SJCRH30 (cell line): ENCODE data around the gene ZSCAN25. TPM values are rescaled to one million over a fixed set of nuclear protein-coding genes. Genes with fewer than 3 reads are reported as not detected.

Experiments used
- DNase-seq, 2 experiments: peaks; one replicate each; pipeline ENCODE4 v3.0.0-alpha.2; 2015 to 2020
- H3K27ac ChIP-seq: fragments of 250-450 bp; sonication (Bioruptor Pico); 2 replicates; pipeline ENCODE4 v1.5.1; 2020; ENCODE audit warnings: mild to moderate bottlenecking, moderate library complexity
- H3K27me3 ChIP-seq: fragments of 250-450 bp; sonication (Bioruptor Pico); 2 replicates; pipeline ENCODE4 v1.5.1; 2020; ENCODE audit warnings: mild to moderate bottlenecking, moderate library complexity
- H3K36me3 ChIP-seq: fragments of 250-450 bp; sonication (Bioruptor Pico); 2 replicates; pipeline ENCODE4 v1.5.1; 2020; ENCODE audit warnings: mild to moderate bottlenecking, moderate library complexity
- H3K4me1 ChIP-seq: fragments of 250-450 bp; sonication (Bioruptor Pico); 2 replicates; pipeline ENCODE4 v1.5.1; 2020; ENCODE audit warnings: mild to moderate bottlenecking, moderate library complexity
- H3K4me3 ChIP-seq: fragments of 250-450 bp; sonication (Bioruptor Pico); 2 replicates; pipeline ENCODE4 v1.5.1; 2020; ENCODE audit warnings: mild to moderate bottlenecking, moderate library complexity
- H3K9me3 ChIP-seq: fragments of 250-450 bp; sonication (Bioruptor Pico); replicated peaks from 2 replicates; pipeline ENCODE4 v1.5.1; 2020; ENCODE audit warnings: mild to moderate bottlenecking, moderate library complexity
- total RNA-seq: library from RNA; depleted of rRNA; stranded (reverse); fragments of >200 nt; shearing (Covaris generic); gene quantifications from 2 replicates; pipeline ENCODE4 v1.2.3, GENCODE V29; 2014

Gene ZSCAN25
- total RNA-seq, 1 experiment from 2014 or later: 21.2 TPM

- Histone ChIP-seq H3K4me1 (no peaks in the 10 kb centered on the region), H3K4me3 (no peak overlapping the region), H3K9me3 (no peaks in the 10 kb centered on the region), H3K27me3 (no peaks in the 10 kb centered on the region), H3K36me3 (no peaks in the 10 kb centered on the region), H3K27ac (no peak overlapping the region)
- no peak for DNase-seq
These were observed 15.0 kb upstream of the ZSCAN25 start for GRCh38 chr7:99601656-99602310.

- Histone ChIP-seq H3K27me3 (0 out of 2 replicates have a peak, but pooled peaks cover 6% of the 10 kb centered on the region), H3K27ac (no peak overlapping the region), H3K36me3 (no peaks in the 10 kb centered on the region), H3K9me3 (no peaks in the 10 kb centered on the region), H3K4me3 (no peak overlapping the region), H3K4me1 (no peaks in the 10 kb centered on the region)
- DNase-seq: no peak
These were observed 11.2 kb upstream of the ZSCAN25 start for GRCh38 chr7:99605527-99605926.

DNA sequence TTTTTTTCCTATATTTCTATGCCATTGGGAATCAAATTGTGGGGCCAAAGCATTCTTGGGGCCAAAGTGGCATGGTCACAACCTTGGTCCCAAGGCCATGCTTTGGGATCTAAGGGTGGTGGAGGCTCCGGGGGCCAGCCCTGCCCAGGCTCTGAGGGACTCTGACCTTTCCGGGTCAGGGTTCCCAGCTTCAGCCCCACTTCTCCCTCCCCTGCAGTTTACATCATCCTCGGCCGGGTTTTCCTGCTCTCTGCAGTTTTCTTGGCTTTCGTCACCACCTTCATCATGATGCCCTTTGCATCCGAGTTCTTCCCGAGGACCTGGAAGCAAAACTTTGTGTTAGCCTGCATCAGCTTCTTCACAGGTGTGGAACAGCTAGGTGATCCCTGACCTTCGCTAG lies 10.2 kb upstream of the ZSCAN25 start:
- DNase-seq: no peak
- H3K9me3 ChIP-seq: no peaks in the 10 kb centered on the region
- 0 out of 2 replicates have a peak, but pooled peaks cover 6% of the 10 kb centered on the region for H3K27me3 ChIP-seq
- H3K4me1 ChIP-seq: no peaks in the 10 kb centered on the region
- no peak overlapping the region for H3K27ac ChIP-seq
- H3K36me3 ChIP-seq: no peaks in the 10 kb centered on the region
- H3K4me3 ChIP-seq: no peak overlapping the region

DNA sequence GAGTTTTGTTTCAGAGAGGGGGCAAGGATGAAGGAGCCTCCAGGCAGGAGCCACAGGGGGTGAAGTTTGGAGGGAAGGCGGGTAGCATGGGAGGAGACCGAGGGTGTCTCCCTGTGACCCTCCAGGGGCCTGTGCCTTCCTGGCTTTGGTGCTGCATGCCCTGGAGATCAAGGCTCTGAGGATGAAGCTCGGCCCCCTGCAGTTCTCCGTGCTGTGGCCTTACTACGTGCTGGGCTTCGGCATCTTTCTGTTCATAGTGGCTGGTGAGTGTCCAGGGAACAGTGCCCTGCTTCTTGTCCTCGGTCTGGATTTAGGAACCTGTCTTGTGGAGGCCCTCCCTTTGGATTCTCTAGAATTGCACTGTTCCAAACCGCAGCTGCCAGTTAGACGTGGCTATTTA lies 9.2 kb upstream of the ZSCAN25 start:
- no peak overlapping the region for H3K27ac ChIP-seq
- 0 out of 2 replicates have a peak, but pooled peaks cover 6% of the 10 kb centered on the region for H3K27me3 ChIP-seq
- no peaks in the 10 kb centered on the region for H3K9me3 ChIP-seq
- no peak overlapping the region for H3K4me3 ChIP-seq
- no peaks in the 10 kb centered on the region for H3K36me3 ChIP-seq
- no peaks in the 10 kb centered on the region for H3K4me1 ChIP-seq
- DNase-seq: no peak

DNA sequence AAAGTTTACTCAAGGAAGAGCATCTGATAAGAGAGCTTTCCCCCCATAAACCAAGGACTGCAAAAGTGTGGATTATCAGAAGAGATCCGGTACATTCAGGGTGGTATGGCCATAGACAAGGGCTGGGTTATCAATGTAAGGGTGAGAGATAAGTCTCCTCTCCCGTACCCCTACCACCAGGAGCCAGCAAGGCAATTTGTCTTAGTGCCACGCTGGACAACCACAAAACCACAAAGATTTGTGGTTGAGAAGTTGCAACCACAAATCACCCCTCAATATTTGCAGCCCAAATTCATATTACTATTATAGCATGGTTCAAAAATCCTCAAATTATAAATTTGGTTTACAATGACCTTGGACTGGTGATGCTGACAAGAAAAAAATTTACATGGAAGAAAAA lies 2.3 kb upstream of the ZSCAN25 start:
- Histone ChIP-seq H3K4me1 (no peaks in the 10 kb centered on the region), H3K9me3 (no peaks in the 10 kb centered on the region), H3K36me3 (peaks cover 13% of the 10 kb centered on the region), H3K27me3 (no peaks in the 10 kb centered on the region), H3K4me3 (no peak overlapping the region), H3K27ac (no peak overlapping the region)
- no peak for DNase-seq

- Histone ChIP-seq H3K4me3 (peak overlapping the region; percentile 97), H3K27ac (no peak overlapping the region), H3K36me3 (peaks cover 20% of the 10 kb centered on the region), H3K27me3 (no peaks in the 10 kb centered on the region), H3K9me3 (no peaks in the 10 kb centered on the region), H3K4me1 (no peaks in the 10 kb centered on the region)
- no peak for DNase-seq
These were observed 772 bp upstream of the ZSCAN25 start for GRCh38 chr7:99615989-99616358.

GRCh38 chr7:99617192-99617781 lies 541 bp downstream of the ZSCAN25 start:
- H3K27me3 ChIP-seq: no peaks in the 10 kb centered on the region
- peaks cover 30% of the 10 kb centered on the region for H3K36me3 ChIP-seq
- peak overlapping the region; percentile 74 for H3K27ac ChIP-seq
- DNase-seq: no peak
- peaks cover 3% of the 10 kb centered on the region; the same call in 1 of the 2 replicates for H3K4me1 ChIP-seq
- H3K9me3 ChIP-seq: no peaks in the 10 kb centered on the region
- H3K4me3 ChIP-seq: peak overlapping the region; percentile 97

DNA sequence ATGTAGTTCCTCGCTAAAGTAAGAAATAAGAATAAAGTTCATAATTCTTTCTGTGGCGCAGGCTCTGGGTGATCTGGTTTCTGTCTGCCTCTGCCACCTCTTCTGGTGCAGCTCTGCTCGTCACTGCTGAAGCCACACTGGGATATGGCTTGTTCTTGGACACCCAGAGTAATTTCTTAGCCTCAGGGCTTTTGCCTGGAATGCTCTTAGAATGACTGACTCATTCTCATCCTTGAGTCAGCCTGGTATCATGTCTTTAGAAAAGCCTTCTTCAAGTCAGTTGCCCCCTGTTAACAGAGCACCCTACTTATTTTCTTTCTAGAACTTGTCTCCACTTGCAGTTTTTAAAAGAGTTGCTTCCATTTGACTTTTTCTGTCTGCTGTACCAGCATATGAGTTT lies 2.0 kb downstream of the ZSCAN25 start:
- Histone ChIP-seq H3K27me3 (no peaks in the 10 kb centered on the region), H3K27ac (no peak overlapping the region), H3K4me3 (no peak overlapping the region), H3K9me3 (no peaks in the 10 kb centered on the region), H3K36me3 (peaks cover 43% of the 10 kb centered on the region), H3K4me1 (peaks cover 14% of the 10 kb centered on the region; the same call in 1 of the 2 replicates)
- no peak for DNase-seq

- peaks cover 49% of the 10 kb centered on the region for H3K36me3 ChIP-seq
- peaks cover 14% of the 10 kb centered on the region; the same call in 1 of the 2 replicates for H3K4me1 ChIP-seq
- H3K27me3 ChIP-seq: no peaks in the 10 kb centered on the region
- H3K9me3 ChIP-seq: no peaks in the 10 kb centered on the region
- no peak for DNase-seq
- H3K4me3 ChIP-seq: no peak overlapping the region
- H3K27ac ChIP-seq: no peak overlapping the region
These were observed 2.9 kb downstream of the ZSCAN25 start for GRCh38 chr7:99619571-99620130.

DNA sequence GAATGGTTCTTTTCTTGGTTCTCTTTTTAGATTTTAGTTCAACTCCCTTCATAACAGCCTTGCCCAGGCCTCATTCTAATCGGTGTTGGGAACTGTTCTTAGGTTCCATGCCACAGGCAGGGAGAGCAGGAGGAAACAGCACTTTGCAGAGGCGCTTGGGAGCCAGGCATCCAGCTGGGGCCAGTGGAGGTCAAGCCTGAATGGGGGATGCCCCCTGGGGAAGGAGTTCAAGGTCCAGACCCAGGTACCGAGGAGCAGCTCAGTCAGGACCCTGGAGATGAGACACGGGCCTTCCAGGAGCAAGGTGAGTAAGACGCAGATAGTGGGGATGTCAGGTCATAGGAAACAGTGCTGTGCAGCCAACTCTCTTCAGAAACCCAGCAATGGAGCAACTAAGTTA lies 4.5 kb downstream of the ZSCAN25 start:
- DNase-seq: no peak
- H3K27ac ChIP-seq: no peak overlapping the region
- no peaks in the 10 kb centered on the region for H3K27me3 ChIP-seq
- H3K4me1 ChIP-seq: peaks cover 14% of the 10 kb centered on the region; the same call in 1 of the 2 replicates
- no peak overlapping the region for H3K4me3 ChIP-seq
- no peaks in the 10 kb centered on the region for H3K9me3 ChIP-seq
- peaks cover 53% of the 10 kb centered on the region for H3K36me3 ChIP-seq

DNA sequence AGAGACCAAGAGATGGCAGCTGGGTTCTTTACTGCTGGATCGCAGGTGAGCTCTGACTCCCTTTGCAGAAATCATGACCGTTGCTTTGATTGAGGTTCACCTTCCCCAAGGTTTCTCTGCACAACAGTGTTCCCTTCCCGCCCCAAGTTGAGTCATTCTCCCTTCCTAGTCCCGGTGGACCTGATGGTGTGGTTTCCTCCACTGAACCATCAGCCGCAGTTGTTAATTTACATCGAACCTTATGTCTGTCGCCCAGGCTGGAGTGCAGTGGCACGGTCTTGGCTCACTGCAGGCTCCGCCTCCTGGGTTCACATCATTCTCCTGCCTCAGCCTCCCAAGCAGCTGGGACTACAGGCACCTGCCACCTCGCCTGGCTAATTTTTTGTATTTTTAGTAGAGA lies 5.8 kb downstream of the ZSCAN25 start:
- Histone ChIP-seq H3K27ac (peak overlapping the region; percentile 16; the same call in 1 of the 2 replicates), H3K4me3 (no peak overlapping the region), H3K36me3 (peaks cover 66% of the 10 kb centered on the region), H3K27me3 (no peaks in the 10 kb centered on the region), H3K4me1 (peaks cover 14% of the 10 kb centered on the region; the same call in 1 of the 2 replicates), H3K9me3 (no peaks in the 10 kb centered on the region)
- DNase-seq: peak; percentile 29 to 38

DNA sequence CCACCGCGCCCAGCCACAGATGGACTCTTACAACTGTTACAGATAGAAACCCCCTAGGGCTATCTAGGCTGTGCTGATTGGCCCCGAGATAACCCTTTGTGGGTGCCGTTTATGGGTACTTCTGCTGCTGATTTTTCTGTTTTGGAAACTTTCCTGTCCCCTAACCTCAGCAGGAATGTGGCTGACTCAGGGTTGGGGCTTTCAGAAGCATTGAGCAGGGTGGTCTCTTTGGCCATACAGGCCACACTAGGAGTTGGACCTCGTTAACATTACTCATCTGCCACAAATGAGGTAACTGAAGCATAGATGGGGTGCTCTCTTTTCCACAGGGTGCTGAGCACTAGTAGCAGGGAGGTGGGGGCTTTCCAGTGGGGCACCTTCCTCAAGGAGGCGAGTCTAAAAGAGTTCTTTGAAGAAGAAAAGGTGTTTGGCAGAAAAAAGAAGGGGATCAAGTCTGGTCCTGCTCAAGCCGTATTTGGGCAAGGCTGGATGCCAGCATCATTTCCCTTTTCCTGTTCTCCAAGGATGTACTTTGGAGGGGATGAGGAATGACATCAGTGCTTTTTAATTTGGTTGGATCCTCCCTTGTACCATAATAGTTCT lies 6.4 kb downstream of the ZSCAN25 start:
- DNase-seq: peak; percentile 28 to 60
- H3K36me3 ChIP-seq: peaks cover 65% of the 10 kb centered on the region

DNA sequence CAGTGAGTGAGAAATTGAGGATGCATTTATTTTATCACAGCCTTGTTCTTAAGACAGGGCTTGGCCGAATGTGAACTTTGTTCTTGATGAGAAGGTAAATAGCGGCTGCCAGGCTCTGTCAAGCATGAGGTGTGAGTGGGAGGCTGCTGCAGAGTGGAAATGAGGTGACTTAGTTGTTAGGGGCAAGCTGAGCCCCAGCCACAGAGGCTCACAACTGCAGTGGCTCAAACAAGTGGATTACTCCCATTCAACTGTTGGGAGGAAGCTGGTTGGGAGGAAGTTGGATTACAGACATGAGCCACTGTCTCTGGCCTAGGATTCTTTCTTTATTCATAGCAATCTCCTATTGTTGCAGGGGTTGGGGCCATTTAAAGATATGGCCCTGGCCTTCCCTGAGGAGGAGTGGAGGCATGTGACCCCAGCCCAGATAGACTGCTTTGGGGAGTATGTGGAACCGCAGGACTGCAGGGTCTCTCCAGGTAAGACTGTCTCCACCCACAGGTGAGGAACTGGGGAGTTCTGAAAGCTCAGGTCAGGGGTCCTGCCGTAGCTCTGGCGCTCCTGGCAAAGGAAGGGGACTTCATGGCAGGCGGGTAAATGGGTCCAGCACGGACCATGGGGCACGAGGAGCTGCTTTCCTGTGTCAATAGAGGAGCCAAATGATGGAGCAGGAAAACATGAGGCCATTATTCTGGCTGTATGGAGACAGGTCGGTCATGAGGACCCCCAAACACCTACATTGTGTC lies 7.1 kb downstream of the ZSCAN25 start:
- Histone ChIP-seq H3K27me3 (no peaks in the 10 kb centered on the region), H3K4me1 (peaks cover 14% of the 10 kb centered on the region; the same call in 1 of the 2 replicates), H3K27ac (peak overlapping the region; percentile 16; the same call in 1 of the 2 replicates), H3K9me3 (no peaks in the 10 kb centered on the region), H3K4me3 (no peak overlapping the region), H3K36me3 (peaks cover 63% of the 10 kb centered on the region)
- no peak for DNase-seq

More for the DNA sequence above, 6.4 kb downstream of the ZSCAN25 start:
- Histone ChIP-seq H3K27me3 (no peaks in the 10 kb centered on the region), H3K27ac (peak overlapping the region; percentile 16; the same call in 1 of the 2 replicates), H3K4me1 (peaks cover 14% of the 10 kb centered on the region; the same call in 1 of the 2 replicates), H3K4me3 (no peak overlapping the region), H3K9me3 (no peaks in the 10 kb centered on the region)

DNA sequence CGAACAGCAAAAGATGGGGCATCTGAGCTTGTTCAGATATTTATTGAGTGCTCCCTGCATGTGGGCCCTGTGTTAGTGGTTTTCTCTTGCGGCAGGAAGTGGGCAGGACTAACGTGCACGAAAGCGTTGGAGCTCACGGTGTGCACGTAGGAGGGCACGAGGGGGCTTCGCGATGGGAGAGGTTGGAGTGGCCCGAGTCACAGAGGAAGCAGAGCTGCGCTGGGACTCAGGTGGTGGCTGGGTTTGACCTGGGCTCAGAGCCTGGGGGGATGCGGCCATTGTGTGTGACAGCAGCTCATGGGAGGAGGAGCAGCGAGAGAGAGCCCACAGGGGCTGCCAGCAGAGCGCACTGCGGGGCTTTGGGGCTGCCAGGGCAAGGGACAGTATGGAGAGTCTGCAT lies 7.7 kb downstream of the ZSCAN25 start:
- DNase-seq: no peak
- Histone ChIP-seq H3K36me3 (peaks cover 63% of the 10 kb centered on the region), H3K4me3 (no peak overlapping the region), H3K27ac (no peak overlapping the region), H3K9me3 (no peaks in the 10 kb centered on the region), H3K4me1 (peaks cover 14% of the 10 kb centered on the region; the same call in 1 of the 2 replicates), H3K27me3 (no peaks in the 10 kb centered on the region)
